ENCODE results near the gene LARGE1.

Gene LARGE1

DNA sequence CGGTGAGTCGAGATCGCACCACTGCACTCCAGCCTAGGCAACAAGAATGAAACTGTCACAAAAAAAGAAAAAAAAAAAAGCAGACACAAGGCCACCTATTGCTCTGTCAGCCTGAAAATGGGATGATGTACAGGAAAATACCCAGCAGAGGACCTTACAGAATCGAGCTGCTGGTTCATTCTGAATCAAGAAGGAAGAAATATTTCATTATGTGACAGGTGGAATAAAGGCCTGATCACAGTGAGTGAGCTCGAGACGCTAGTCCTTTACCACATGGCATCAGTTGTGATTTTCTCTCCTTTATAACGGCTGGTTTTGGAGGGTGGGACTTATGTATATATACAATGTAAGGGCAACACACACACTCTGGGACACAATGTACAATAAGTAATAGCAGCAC is 340.0 kb downstream of the LARGE1 start:
- H3K4me1 ChIP-seq: peaks cover 13 to 48% (median 42%) of the 10 kb centered on the region in 10 experiments; a peak in 19 of 20 replicates
- no peak overlapping the region for H3K4me2 ChIP-seq
- no peak for TF ChIP-seq Cebpa-rat (IDR thresholded peaks at IDR 0.05)
- no peaks in the 10 kb centered on the region for H3K9me3 ChIP-seq (replicated peaks in 1 of 11)
- no peaks in the 10 kb centered on the region for H3K27me3 ChIP-seq
- H3K9ac ChIP-seq: no peak overlapping the region
- H4K20me1 ChIP-seq: peaks cover 0 to 11% (median 0%) of the 10 kb centered on the region in 11 experiments; a peak in 4 of 22 replicates
- H3K27ac ChIP-seq: no peak overlapping the region
- no peaks in the 10 kb centered on the region for H3K36me3 ChIP-seq
- no peak overlapping the region for H3K4me3 ChIP-seq

DNA sequence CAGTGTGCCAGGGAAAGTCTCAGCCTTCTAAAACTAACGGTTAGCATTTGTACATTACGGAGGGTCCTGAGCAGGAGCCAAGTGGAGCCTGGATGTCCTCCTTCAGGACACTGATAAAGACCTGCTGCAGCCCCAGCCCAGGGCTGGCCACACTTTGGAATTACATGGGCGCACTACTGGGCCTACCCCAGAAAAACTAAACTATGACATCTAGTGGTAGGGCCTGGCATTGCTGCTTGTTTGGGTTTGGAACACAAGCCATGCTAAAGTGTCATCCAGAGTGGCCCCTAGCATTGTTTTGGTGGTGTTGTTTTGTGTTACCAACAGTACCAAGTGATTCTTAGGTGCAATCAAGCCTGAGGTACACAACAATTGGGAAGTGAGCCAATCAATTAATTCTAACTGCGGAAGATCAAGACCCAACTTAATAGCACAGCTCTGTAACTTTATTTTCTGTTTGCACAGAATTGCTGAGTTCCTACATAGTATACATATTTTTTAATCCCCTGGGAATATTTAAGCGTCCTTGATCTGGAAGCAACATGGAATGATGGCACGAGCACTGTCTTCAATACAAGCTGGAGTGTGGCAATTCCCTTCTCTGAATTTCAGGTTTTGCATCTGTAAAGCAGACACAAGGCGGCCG is 340.7 kb downstream of the LARGE1 start:
- H3K9me3 ChIP-seq (replicated peaks in 1 of 11): no peaks in the 10 kb centered on the region
- peaks cover 0 to 11% (median 0%) of the 10 kb centered on the region in 11 experiments; a peak in 4 of 22 replicates for H4K20me1 ChIP-seq
- peak overlapping the region; percentile 10 to 55 (median 47); a peak in 17 of 22 replicates for H3K4me2 ChIP-seq
- peaks cover 12 to 51% (median 44%) of the 10 kb centered on the region in 10 experiments; a peak in 19 of 20 replicates for H3K4me1 ChIP-seq
- no peaks in the 10 kb centered on the region for H3K36me3 ChIP-seq
- no peaks in the 10 kb centered on the region for H3K27me3 ChIP-seq
- TF ChIP-seq Cebpa-rat (IDR thresholded peaks at IDR 0.05): no peak
- no peak overlapping the region for H3K4me3 ChIP-seq
- H3K9ac ChIP-seq: peak overlapping the region in 1 of 11 experiments; percentile 3; a peak in 2 of 22 replicates
- 0 out of 22 replicates have a peak overlapping the region, but pooled peaks of 3 of the 11 experiments have one; percentile 4 to 41 (median 22) for H3K27ac ChIP-seq

DNA sequence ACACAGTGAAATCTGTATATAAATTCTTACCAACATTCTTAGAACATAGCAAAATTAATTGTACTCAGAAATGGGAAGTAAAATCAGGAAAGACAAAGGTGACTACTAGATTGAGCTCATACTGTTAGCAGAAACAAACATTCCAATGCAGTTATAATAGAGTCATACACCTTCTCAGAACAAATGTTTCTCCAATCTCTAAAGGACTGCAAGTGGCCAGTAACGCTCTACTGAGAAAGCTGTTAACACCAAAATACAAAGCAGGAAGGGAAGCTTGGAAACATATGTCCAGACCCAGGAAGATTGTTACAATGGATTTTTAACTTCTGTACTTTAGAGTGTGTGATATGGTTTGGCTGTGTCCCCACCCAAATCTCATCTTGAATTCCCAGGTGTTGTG is 341.5 kb downstream of the LARGE1 start:
- H3K4me3 ChIP-seq: no peak overlapping the region
- peaks cover 0 to 4% (median under 1%) of the 10 kb centered on the region in 11 experiments; a peak in 5 of 22 replicates for H3K36me3 ChIP-seq
- H3K27ac ChIP-seq: peak overlapping the region in 3 of 11 experiments; percentile 4 to 41 (median 22); a peak in 1 of 22 replicates
- no peak for TF ChIP-seq Cebpa-rat (IDR thresholded peaks at IDR 0.05)
- H3K4me1 ChIP-seq: peaks cover 8 to 51% (median 44%) of the 10 kb centered on the region in 10 experiments; a peak in 19 of 20 replicates
- H3K9ac ChIP-seq: no peak overlapping the region
- peaks cover 0 to 11% (median 0%) of the 10 kb centered on the region in 11 experiments; a peak in 4 of 22 replicates for H4K20me1 ChIP-seq
- peak overlapping the region; percentile 10 to 55 (median 47); a peak in 17 of 22 replicates for H3K4me2 ChIP-seq
- no peaks in the 10 kb centered on the region for H3K27me3 ChIP-seq
- 0 out of 22 replicates have a peak, but pooled peaks cover 0 to 4% (median 0%) of the 10 kb centered on the region in 11 experiments for H3K9me3 ChIP-seq (replicated peaks in 1 of 11)

DNA sequence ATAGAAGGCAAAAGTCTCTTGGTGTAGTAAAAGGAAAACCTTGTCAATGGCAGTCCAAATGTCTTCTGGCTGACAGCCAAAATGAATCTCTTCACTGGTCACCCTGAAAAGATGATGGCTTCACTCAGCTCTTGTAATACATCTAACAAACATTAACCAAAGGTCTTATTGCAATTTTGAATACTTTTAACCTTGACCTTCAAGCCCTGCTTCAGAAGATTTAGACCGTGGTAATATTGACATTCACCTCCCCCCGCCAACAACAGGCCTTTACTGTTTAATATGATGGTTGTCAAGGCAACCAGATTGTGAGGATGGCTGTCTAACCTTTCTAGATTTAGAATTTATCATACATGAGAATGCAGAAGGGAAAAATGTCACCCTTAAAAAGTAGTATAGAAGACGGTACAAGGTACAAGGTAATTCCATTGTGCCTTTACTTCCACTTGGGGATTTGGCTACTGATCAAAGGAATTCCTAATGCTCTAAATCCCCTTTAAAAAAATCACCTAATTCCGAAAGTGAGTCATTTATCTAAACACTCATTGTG is 342.3 kb downstream of the LARGE1 start:
- TF ChIP-seq Cebpa-rat (IDR thresholded peaks at IDR 0.05): no peak
- Histone ChIP-seq H3K9ac (peak overlapping the region in 1 of 11 experiments; percentile 19; a peak in 1 of 22 replicates), H3K4me3 (no peak overlapping the region), H3K27ac (no peak overlapping the region), H3K4me1 (peaks cover 8 to 59% (median 46%) of the 10 kb centered on the region in 10 experiments; a peak in 19 of 20 replicates), H3K27me3 (no peaks in the 10 kb centered on the region), H3K36me3 (peaks cover 0 to 11% (median 7%) of the 10 kb centered on the region in 11 experiments; a peak in 6 of 22 replicates), H3K4me2 (peak overlapping the region in 9 of 11 experiments; percentile 4 to 65 (median 58); a peak in 16 of 22 replicates), H3K9me3 (replicated peaks in 1 of 11) (0 out of 22 replicates have a peak, but pooled peaks cover 0 to 5% (median 0%) of the 10 kb centered on the region in 11 experiments), H4K20me1 (peaks cover 0 to 9% (median 0%) of the 10 kb centered on the region in 11 experiments; a peak in 4 of 22 replicates)

DNA sequence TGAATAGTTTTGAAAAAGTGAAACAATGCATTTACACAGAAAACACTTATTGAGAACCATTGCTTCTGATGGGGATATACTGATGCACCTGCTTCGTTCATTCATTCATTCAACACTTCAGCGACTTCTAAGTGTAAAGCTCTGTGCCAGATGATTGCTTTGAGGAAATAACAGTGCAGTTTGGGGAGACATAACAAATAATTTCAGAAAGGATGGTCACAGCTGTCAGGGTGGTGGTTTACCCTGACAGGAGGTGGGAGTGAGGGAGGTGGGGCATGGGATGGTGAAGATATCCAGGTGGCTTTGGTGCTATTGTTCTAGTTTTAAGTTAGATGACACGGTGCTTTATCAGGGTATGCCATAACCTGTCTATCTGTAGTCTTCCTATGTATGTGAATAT is 344.1 kb downstream of the LARGE1 start:
- no peak for TF ChIP-seq Cebpa-rat (IDR thresholded peaks at IDR 0.05)
- H3K4me2 ChIP-seq: peak overlapping the region in 8 of 11 experiments; percentile 47 to 65 (median 58); a peak in 16 of 22 replicates
- H3K4me1 ChIP-seq: peaks cover 8 to 74% (median 63%) of the 10 kb centered on the region in 10 experiments; a peak in 19 of 20 replicates

DNA sequence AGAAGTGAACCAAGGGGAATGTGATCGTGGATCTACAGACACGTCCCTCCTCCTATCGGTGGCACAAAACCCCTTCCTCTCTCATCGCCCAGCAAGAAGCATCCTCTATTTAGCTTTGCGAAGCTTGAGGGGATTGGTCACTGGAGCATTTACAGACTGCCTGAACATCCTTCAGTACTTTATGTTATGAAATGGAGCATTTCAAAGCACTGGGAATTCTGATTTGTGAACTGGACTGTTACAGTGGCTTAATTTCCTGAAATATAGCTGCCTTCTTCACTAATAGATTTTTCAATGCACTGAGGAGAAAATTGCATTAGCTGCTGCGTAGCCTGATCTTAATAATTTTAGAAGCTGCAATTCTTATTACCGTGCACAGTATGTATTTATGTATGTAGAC is 344.5 kb downstream of the LARGE1 start:
- H3K4me2 ChIP-seq: peak overlapping the region in 8 of 11 experiments; percentile 47 to 65 (median 58); a peak in 16 of 22 replicates
- H3K36me3 ChIP-seq: peaks cover 0 to 12% (median 7%) of the 10 kb centered on the region in 11 experiments; a peak in 6 of 22 replicates
- H3K4me1 ChIP-seq: peaks cover 8 to 78% (median 67%) of the 10 kb centered on the region in 10 experiments; a peak in 19 of 20 replicates
- TF ChIP-seq Cebpa-rat (IDR thresholded peaks at IDR 0.05): no peak
- H4K20me1 ChIP-seq: peaks cover 0 to 8% (median 0%) of the 10 kb centered on the region in 11 experiments; a peak in 2 of 22 replicates
- no peaks in the 10 kb centered on the region for H3K27me3 ChIP-seq
- H3K27ac ChIP-seq: no peak overlapping the region
- H3K9me3 ChIP-seq (replicated peaks in 1 of 11): 0 out of 22 replicates have a peak, but pooled peaks cover 0 to 5% (median 0%) of the 10 kb centered on the region in 11 experiments
- no peak overlapping the region for H3K4me3 ChIP-seq
- no peak overlapping the region for H3K9ac ChIP-seq

More for the DNA sequence above, 344.1 kb downstream of the LARGE1 start:
- 0 out of 22 replicates have a peak, but pooled peaks cover 0 to 5% (median 0%) of the 10 kb centered on the region in 11 experiments for H3K9me3 ChIP-seq (replicated peaks in 1 of 11)
- H4K20me1 ChIP-seq: peaks cover 0 to 8% (median 0%) of the 10 kb centered on the region in 11 experiments; a peak in 2 of 22 replicates
- no peak overlapping the region for H3K4me3 ChIP-seq
- H3K36me3 ChIP-seq: peaks cover 0 to 12% (median 7%) of the 10 kb centered on the region in 11 experiments; a peak in 6 of 22 replicates
- no peak overlapping the region for H3K27ac ChIP-seq
- no peaks in the 10 kb centered on the region for H3K27me3 ChIP-seq
- H3K9ac ChIP-seq: no peak overlapping the region

DNA sequence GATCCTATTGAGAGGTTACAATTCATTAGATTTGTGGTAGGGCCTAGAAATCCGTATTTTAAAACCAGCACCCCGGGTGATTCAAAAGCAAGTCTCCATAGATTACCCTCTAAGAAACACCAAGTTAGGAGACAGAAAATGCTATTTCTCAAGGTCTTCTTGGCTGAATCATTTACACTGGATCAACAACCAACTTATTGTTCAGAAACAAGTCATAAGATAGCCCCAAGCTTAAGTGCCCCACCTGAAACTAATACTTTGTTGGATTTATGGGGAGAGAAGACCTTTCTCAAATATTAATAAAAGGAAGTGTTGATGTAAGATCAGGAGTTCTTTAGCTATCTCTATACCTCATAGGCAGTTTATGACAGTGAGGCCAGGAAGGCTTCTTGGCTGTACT is 345.2 kb downstream of the LARGE1 start:
- Histone ChIP-seq H4K20me1 (peaks cover 0 to under 1% (median 0%) of the 10 kb centered on the region in 11 experiments; a peak in 2 of 22 replicates), H3K9me3 (replicated peaks in 1 of 11) (0 out of 22 replicates have a peak, but pooled peaks cover 0 to 5% (median 0%) of the 10 kb centered on the region in 11 experiments), H3K4me3 (no peak overlapping the region), H3K36me3 (peaks cover 0 to 12% (median 7%) of the 10 kb centered on the region in 11 experiments; a peak in 6 of 22 replicates), H3K27ac (no peak overlapping the region), H3K4me1 (peaks cover 16 to 85% (median 74%) of the 10 kb centered on the region in 10 experiments), H3K4me2 (peak overlapping the region in 6 of 11 experiments; percentile 47 to 65 (median 58); a peak in 5 of 22 replicates), H3K9ac (no peak overlapping the region), H3K27me3 (no peaks in the 10 kb centered on the region)
- no peak for TF ChIP-seq Cebpa-rat (IDR thresholded peaks at IDR 0.05)

DNA sequence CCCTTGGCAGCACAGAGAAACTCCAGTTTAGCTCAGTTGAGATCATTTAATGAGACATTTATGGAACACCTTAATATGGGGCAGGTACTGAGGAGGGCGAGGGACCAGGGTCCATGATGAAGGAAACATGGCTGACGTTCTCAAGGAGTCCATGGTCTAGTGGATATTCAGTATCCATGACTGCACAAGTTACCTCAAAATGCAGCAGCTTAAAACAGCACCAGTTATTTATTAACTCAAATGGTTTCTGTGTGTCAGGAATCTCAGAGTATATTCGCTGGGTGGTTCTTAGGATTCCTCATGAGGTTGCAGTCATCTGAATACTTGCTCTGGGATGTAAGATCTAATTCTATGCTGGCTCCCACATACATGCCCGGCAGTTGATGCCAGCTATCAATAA is 346.8 kb downstream of the LARGE1 start:
- peaks cover 0 to 12% (median 7%) of the 10 kb centered on the region in 11 experiments; a peak in 6 of 22 replicates for H3K36me3 ChIP-seq
- H3K9ac ChIP-seq: no peak overlapping the region
- peaks cover 23 to 89% (median 77%) of the 10 kb centered on the region in 10 experiments for H3K4me1 ChIP-seq
- no peaks in the 10 kb centered on the region; a peak in 1 of 22 replicates for H4K20me1 ChIP-seq
- H3K4me3 ChIP-seq: no peak overlapping the region
- TF ChIP-seq Cebpa-rat (IDR thresholded peaks at IDR 0.05): no peak
- H3K27me3 ChIP-seq: no peaks in the 10 kb centered on the region
- peak overlapping the region in 3 of 11 experiments; percentile 1 to 4 (median 1); a peak in 2 of 22 replicates for H3K4me2 ChIP-seq
- 0 out of 22 replicates have a peak, but pooled peaks cover 0 to 5% (median 0%) of the 10 kb centered on the region in 11 experiments for H3K9me3 ChIP-seq (replicated peaks in 1 of 11)
- 0 out of 22 replicates have a peak overlapping the region, but pooled peaks of 1 of the 11 experiments have one; percentile 2 for H3K27ac ChIP-seq

Data from BLaER1 treated with 17β-estradiol and CSF1 and Interleukin-3, amounts not matched to agents 10 nM and 100 nM (cell line).